Measurements from ENCODE around the gene PDCL2. TPM values are rescaled to one million over a fixed set of nuclear protein-coding genes. Genes with fewer than 3 reads are reported as not detected.

PDCL2 gene
- total RNA-seq, 4 donors from 2014 or later = not detected

- H3K27me3 ChIP-seq = no peaks in the 10 kb centered on the region
- TF ChIP-seq CTCF (IDR thresholded peaks at IDR 0.05) (no peak), EP300 (IDR thresholded peaks at IDR 0.05) (no peak), POLR2A (IDR thresholded peaks at IDR 0.05) (no peak)
- H3K4me3 ChIP-seq = no peak overlapping the region
Measured at GRCh38 chr4:55518442-55518841, 73.6 kb downstream of the PDCL2 start.

GRCh38 chr4:55517526-55518229 lies 74.4 kb downstream of the PDCL2 start:
- Histone ChIP-seq H3K9me3 (no peaks in the 10 kb centered on the region), H3K4me3 (no peak overlapping the region), H3K27ac (no peak overlapping the region), H3K4me1 (no peaks in the 10 kb centered on the region), H3K27me3 (no peaks in the 10 kb centered on the region), H3K36me3 (no peaks in the 10 kb centered on the region)
- WGBS, 2 donors = 96 to 98% methylated on average over 2 of the region's 2 CpGs
- DNase-seq (ENCODE audit: low spot score in 2 of 2) = no peak
- TF ChIP-seq POLR2A (IDR thresholded peaks at IDR 0.05) (no peak), CTCF (IDR thresholded peaks at IDR 0.05) (no peak), EP300 (IDR thresholded peaks at IDR 0.05) (no peak)

More at GRCh38 chr4:55518442-55518841, 73.6 kb downstream of the PDCL2 start:
- no peaks in the 10 kb centered on the region for H3K36me3 ChIP-seq
- H3K4me1 ChIP-seq = no peaks in the 10 kb centered on the region
- DNase-seq (ENCODE audit: low spot score in 2 of 2) = no peak
- no peak overlapping the region for H3K27ac ChIP-seq
- no peaks in the 10 kb centered on the region for H3K9me3 ChIP-seq

GRCh38 chr4:55512922-55513571 lies 79.0 kb downstream of the PDCL2 start:
- no peak for DNase-seq (ENCODE audit: low spot score in 2 of 2)
- H3K4me3 ChIP-seq = no peak overlapping the region
- H3K4me1 ChIP-seq = no peaks in the 10 kb centered on the region
- H3K9me3 ChIP-seq = no peaks in the 10 kb centered on the region
- H3K36me3 ChIP-seq = peaks cover 0 to 16% (median 0%) of the 10 kb centered on the region in 3 donors
- TF ChIP-seq CTCF (IDR thresholded peaks at IDR 0.05) (no peak), POLR2A (IDR thresholded peaks at IDR 0.05) (no peak), EP300 (IDR thresholded peaks at IDR 0.05) (no peak)
- H3K27ac ChIP-seq = no peak overlapping the region
- no peaks in the 10 kb centered on the region for H3K27me3 ChIP-seq
- 97 to 98% methylated on average over 1 of the region's 1 CpG for WGBS, 2 donors

GRCh38 chr4:55512077-55512476 lies 80.0 kb downstream of the PDCL2 start:
- no peaks in the 10 kb centered on the region for H3K4me1 ChIP-seq
- TF ChIP-seq POLR2A (IDR thresholded peaks at IDR 0.05) = no peak
- no peak for TF ChIP-seq CTCF (IDR thresholded peaks at IDR 0.05)
- TF ChIP-seq EP300 (IDR thresholded peaks at IDR 0.05) = no peak
- H3K4me3 ChIP-seq = no peak overlapping the region
- no peak for DNase-seq (ENCODE audit: low spot score in 2 of 2)
- no peaks in the 10 kb centered on the region for H3K27me3 ChIP-seq
- H3K36me3 ChIP-seq = peaks cover 0 to 22% (median 0%) of the 10 kb centered on the region in 3 donors
- H3K27ac ChIP-seq = no peak overlapping the region
- 97 to 100% methylated on average over 1 of the region's 1 CpG for WGBS, 2 donors
- H3K9me3 ChIP-seq = no peaks in the 10 kb centered on the region

- DNase-seq (ENCODE audit: low spot score in 2 of 2) = no peak
- Histone ChIP-seq H3K4me3 (no peak overlapping the region), H3K4me1 (no peaks in the 10 kb centered on the region), H3K36me3 (peaks cover 0 to 31% (median 0%) of the 10 kb centered on the region in 3 donors), H3K27me3 (no peaks in the 10 kb centered on the region), H3K9me3 (no peaks in the 10 kb centered on the region), H3K27ac (no peak overlapping the region)
- TF ChIP-seq CTCF (IDR thresholded peaks at IDR 0.05) (no peak), POLR2A (IDR thresholded peaks at IDR 0.05) (no peak), EP300 (IDR thresholded peaks at IDR 0.05) (no peak)
Measured at GRCh38 chr4:55510685-55511084, 81.4 kb downstream of the PDCL2 start.
